HepG2 (cell line): Measurements from ENCODE around the gene STAB2. TPM values are rescaled to one million over a fixed set of nuclear protein-coding genes. Genes with fewer than 3 reads are reported as not detected.
A peak's percentile ranks its signal among the peaks of the same experiment; 100 is the strongest.

Experiments
- ARNTL ChIP-seq: sonication (generic); formaldehyde crosslinking; IDR thresholded peaks from 2 replicates; pipeline ENCODE4 v1.4.0; 2020; ENCODE audit warnings: mild to moderate bottlenecking, missing genetic modification reagents
- HDAC1 ChIP-seq: sonication (generic); formaldehyde crosslinking; IDR thresholded peaks from 2 replicates; pipeline ENCODE4 v1.5.1; 2020; ENCODE audit warnings: mild to moderate bottlenecking, missing genetic modification reagents
- HMG20B ChIP-seq: conservative IDR thresholded peaks from 2 replicates; pipeline ENCODE4 v1.6.1; 2016; ENCODE audit warnings: missing genetic modification reagents, missing compliant biosample characterization
- NCOA5 ChIP-seq: sonication (generic); formaldehyde crosslinking; IDR thresholded peaks from 2 replicates; pipeline ENCODE4 v1.4.0; 2020; ENCODE audit warnings: missing genetic modification reagents
- PAWR ChIP-seq: sonication (generic); formaldehyde crosslinking; IDR thresholded peaks from 2 replicates; pipeline ENCODE4 v1.4.0; 2020; ENCODE audit warnings: missing genetic modification reagents, mild to moderate bottlenecking, borderline replicate concordance
- RNF2 ChIP-seq: fragments of 450-650 bp; conservative IDR thresholded peaks from 2 replicates; pipeline ENCODE4 v1.6.1; 2016; ENCODE audit warnings: low read depth
- SP2 ChIP-seq: sonication (generic); formaldehyde crosslinking; IDR thresholded peaks from 2 replicates; pipeline ENCODE4 v1.5.1; 2020; ENCODE audit warnings: mild to moderate bottlenecking, missing genetic modification reagents
- SRF ChIP-seq: IDR thresholded peaks from 2 replicates; pipeline ENCODE4 v1.6.1; 2011; ENCODE audit warnings: mild to moderate bottlenecking, low read depth, low read length, moderate library complexity
- TRIM24 ChIP-seq: sonication (generic); formaldehyde crosslinking; IDR thresholded peaks from 2 replicates; pipeline ENCODE4 v1.8.0; 2022; ENCODE audit warnings: mild to moderate bottlenecking, missing genetic modification reagents
- ZFP90 ChIP-seq: sonication (generic); formaldehyde crosslinking; IDR thresholded peaks from 2 replicates; pipeline ENCODE4 v1.8.0; 2022; ENCODE audit warnings: missing genetic modification reagents, mild to moderate bottlenecking, inconsistent platforms, borderline replicate concordance
- ZNF354B ChIP-seq: sonication (generic); formaldehyde crosslinking; IDR thresholded peaks from 2 replicates; pipeline ENCODE4 v1.8.0; 2022; ENCODE audit warnings: mild to moderate bottlenecking, missing genetic modification reagents
- ZSCAN12 ChIP-seq: sonication (generic); formaldehyde crosslinking; IDR thresholded peaks from 2 replicates; pipeline ENCODE4 v1.9.0; 2021; ENCODE audit warnings: mild to moderate bottlenecking, missing genetic modification reagents
- polyA plus RNA-seq, 8 experiments: library from polyadenylated mRNA; depleted of rRNA in 3 of 8; stranded (reverse) in 7 of 8; unstranded in 1 of 8; fragments of >200 nt; fragmentation: Illumina TruSeq in 4 of 8; extraction: Trizol in 4 of 8; gene quantifications; 2 replicates each; pipeline versions ENCODE4 v1.2.1 to v1.2.3, GENCODE V29; 2011 to 2016; ENCODE audit warnings: low read depth in 4 of 8, missing spikeins in 1 of 8, mixed read lengths in 1 of 8; ENCODE audit not compliant: insufficient read depth in 1 of 8
- total RNA-seq, 5 experiments: library from RNA; depleted of rRNA; stranded (reverse); fragments of >200 nt; fragmentation: Illumina TruSeq; extraction: Trizol; gene quantifications; 2 replicates each; pipeline ENCODE4 v1.2.3, GENCODE V29; 2016; ENCODE audit warnings: low read depth in 1 of 5
- TF ChIP-seq, protein P1 (sequence below): sonication (generic); formaldehyde crosslinking; IDR thresholded peaks from 2 replicates; pipeline ENCODE4 v1.5.0; 2020; ENCODE audit warnings: missing genetic modification reagents
- TF ChIP-seq, protein P2 (sequence below): sonication (generic); formaldehyde crosslinking; conservative IDR thresholded peaks from 2 replicates; pipeline ENCODE4 v1.4.0; 2020; ENCODE audit warnings: missing genetic modification reagents
- TF ChIP-seq, protein P3 (sequence below): sonication (generic); formaldehyde crosslinking; IDR thresholded peaks from 2 replicates; pipeline ENCODE4 v1.4.0; 2020; ENCODE audit warnings: low read depth, missing genetic modification reagents
- TF ChIP-seq, protein P4 (sequence below): sonication (generic); formaldehyde crosslinking; IDR thresholded peaks from 2 replicates; pipeline ENCODE4 v1.8.1; 2023; ENCODE audit warnings: mild to moderate bottlenecking, missing genetic modification reagents, borderline replicate concordance
- TF ChIP-seq, protein P5 (sequence below): sonication (generic); formaldehyde crosslinking; IDR thresholded peaks from 2 replicates; pipeline ENCODE4 v1.4.0; 2020; ENCODE audit warnings: missing genetic modification reagents, borderline replicate concordance
- TF ChIP-seq, protein P6 (sequence below): sonication (generic); formaldehyde crosslinking; IDR thresholded peaks from 2 replicates; pipeline ENCODE4 v1.5.0; 2020; ENCODE audit warnings: mild to moderate bottlenecking, missing genetic modification reagents

The STAB2 gene
- total and polyA plus RNA-seq, 2 of the 13 experiments (the other 11 are each of a cell fraction or from before 2014, with no cell fraction given) = not detected

DNA sequence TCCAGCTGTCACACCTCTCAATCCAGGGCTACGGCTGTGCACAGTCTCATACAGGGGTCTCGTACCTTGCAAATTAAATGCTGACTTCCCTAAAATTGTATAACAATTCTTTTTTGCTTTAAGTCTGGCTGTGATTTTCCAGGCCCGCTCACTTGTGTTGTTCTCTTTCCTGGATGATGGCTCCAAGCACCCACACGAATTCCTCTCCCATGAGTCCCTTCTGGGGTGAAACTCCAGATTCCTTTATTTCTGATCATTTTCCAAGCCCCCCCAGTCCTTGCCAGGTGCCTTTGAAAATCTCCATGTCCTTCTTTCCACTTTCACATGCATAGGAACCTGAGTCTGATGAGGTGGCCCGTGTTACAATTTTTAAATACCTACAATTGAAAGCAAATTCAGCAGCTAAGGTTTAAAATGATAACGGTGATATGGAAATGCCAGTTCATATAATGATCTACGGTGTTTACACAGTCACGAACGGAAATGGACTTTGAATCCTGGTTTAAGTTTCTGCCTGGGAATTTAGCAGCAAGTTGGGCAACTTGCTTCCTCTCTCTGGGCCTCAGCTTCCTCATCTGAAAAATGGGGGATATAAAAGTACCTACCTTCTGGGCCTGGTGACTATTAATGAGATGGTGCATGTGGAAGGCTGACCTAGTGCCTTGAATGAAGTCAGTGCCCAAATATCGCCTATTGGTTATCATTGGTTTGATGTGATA, 85.5 kb downstream of the STAB2 start (continued):
- TF ChIP-seq ZNF354B (CRISPR knock-in tag) (no peak), ZFP90 (CRISPR knock-in tag) (no peak), NCOA5 (CRISPR knock-in tag) (no peak), ZSCAN12 (CRISPR knock-in tag) (no peak), ARNTL (CRISPR knock-in tag) (no peak), SP2 (CRISPR knock-in tag) (no peak), RNF2 (no peak), HMG20B (0 out of 2 replicates have a peak, but pooled peaks have one; percentile 42), TRIM24 (no peak), SRF (no peak), PAWR (CRISPR knock-in tag) (no peak), HDAC1 (CRISPR knock-in tag) (peak; percentile 29; the same call in 1 of the 2 replicates)
- TF ChIP-seq, protein P1, sequence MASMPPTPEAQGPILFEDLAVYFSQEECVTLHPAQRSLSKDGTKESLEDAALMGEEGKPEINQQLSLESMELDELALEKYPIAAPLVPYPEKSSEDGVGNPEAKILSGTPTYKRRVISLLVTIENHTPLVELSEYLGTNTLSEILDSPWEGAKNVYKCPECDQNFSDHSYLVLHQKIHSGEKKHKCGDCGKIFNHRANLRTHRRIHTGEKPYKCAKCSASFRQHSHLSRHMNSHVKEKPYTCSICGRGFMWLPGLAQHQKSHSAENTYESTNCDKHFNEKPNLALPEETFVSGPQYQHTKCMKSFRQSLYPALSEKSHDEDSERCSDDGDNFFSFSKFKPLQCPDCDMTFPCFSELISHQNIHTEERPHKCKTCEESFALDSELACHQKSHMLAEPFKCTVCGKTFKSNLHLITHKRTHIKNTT (CRISPR knock-in tag) = no peak
- TF ChIP-seq, protein P2, sequence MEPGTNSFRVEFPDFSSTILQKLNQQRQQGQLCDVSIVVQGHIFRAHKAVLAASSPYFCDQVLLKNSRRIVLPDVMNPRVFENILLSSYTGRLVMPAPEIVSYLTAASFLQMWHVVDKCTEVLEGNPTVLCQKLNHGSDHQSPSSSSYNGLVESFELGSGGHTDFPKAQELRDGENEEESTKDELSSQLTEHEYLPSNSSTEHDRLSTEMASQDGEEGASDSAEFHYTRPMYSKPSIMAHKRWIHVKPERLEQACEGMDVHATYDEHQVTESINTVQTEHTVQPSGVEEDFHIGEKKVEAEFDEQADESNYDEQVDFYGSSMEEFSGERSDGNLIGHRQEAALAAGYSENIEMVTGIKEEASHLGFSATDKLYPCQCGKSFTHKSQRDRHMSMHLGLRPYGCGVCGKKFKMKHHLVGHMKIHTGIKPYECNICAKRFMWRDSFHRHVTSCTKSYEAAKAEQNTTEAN (CRISPR knock-in tag) = no peak
- TF ChIP-seq, protein P3, sequence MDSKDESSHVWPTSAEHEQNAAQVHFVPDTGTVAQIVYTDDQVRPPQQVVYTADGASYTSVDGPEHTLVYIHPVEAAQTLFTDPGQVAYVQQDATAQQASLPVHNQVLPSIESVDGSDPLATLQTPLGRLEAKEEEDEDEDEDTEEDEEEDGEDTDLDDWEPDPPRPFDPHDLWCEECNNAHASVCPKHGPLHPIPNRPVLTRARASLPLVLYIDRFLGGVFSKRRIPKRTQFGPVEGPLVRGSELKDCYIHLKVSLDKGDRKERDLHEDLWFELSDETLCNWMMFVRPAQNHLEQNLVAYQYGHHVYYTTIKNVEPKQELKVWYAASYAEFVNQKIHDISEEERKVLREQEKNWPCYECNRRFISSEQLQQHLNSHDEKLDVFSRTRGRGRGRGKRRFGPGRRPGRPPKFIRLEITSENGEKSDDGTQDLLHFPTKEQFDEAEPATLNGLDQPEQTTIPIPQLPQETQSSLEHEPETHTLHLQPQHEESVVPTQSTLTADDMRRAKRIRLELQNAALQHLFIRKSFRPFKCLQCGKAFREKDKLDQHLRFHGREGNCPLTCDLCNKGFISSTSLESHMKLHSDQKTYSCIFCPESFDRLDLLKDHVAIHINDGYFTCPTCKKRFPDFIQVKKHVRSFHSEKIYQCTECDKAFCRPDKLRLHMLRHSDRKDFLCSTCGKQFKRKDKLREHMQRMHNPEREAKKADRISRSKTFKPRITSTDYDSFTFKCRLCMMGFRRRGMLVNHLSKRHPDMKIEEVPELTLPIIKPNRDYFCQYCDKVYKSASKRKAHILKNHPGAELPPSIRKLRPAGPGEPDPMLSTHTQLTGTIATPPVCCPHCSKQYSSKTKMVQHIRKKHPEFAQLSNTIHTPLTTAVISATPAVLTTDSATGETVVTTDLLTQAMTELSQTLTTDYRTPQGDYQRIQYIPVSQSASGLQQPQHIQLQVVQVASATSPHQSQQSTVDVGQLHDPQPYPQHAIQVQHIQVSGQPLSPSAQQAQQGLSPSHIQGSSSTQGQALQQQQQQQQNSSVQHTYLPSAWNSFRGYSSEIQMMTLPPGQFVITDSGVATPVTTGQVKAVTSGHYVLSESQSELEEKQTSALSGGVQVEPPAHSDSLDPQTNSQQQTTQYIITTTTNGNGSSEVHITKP (CRISPR knock-in tag) = no peak
- TF ChIP-seq, protein P4, sequence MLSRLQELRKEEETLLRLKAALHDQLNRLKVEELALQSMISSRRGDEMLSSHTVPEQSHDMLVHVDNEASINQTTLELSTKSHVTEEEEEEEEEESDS (CRISPR knock-in tag) = no peak
- TF ChIP-seq, protein P5, sequence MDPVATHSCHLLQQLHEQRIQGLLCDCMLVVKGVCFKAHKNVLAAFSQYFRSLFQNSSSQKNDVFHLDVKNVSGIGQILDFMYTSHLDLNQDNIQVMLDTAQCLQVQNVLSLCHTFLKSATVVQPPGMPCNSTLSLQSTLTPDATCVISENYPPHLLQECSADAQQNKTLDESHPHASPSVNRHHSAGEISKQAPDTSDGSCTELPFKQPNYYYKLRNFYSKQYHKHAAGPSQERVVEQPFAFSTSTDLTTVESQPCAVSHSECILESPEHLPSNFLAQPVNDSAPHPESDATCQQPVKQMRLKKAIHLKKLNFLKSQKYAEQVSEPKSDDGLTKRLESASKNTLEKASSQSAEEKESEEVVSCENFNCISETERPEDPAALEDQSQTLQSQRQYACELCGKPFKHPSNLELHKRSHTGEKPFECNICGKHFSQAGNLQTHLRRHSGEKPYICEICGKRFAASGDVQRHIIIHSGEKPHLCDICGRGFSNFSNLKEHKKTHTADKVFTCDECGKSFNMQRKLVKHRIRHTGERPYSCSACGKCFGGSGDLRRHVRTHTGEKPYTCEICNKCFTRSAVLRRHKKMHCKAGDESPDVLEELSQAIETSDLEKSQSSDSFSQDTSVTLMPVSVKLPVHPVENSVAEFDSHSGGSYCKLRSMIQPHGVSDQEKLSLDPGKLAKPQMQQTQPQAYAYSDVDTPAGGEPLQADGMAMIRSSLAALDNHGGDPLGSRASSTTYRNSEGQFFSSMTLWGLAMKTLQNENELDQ (CRISPR knock-in tag) = no peak
- TF ChIP-seq, protein P6, sequence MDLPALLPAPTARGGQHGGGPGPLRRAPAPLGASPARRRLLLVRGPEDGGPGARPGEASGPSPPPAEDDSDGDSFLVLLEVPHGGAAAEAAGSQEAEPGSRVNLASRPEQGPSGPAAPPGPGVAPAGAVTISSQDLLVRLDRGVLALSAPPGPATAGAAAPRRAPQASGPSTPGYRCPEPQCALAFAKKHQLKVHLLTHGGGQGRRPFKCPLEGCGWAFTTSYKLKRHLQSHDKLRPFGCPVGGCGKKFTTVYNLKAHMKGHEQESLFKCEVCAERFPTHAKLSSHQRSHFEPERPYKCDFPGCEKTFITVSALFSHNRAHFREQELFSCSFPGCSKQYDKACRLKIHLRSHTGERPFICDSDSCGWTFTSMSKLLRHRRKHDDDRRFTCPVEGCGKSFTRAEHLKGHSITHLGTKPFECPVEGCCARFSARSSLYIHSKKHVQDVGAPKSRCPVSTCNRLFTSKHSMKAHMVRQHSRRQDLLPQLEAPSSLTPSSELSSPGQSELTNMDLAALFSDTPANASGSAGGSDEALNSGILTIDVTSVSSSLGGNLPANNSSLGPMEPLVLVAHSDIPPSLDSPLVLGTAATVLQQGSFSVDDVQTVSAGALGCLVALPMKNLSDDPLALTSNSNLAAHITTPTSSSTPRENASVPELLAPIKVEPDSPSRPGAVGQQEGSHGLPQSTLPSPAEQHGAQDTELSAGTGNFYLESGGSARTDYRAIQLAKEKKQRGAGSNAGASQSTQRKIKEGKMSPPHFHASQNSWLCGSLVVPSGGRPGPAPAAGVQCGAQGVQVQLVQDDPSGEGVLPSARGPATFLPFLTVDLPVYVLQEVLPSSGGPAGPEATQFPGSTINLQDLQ (CRISPR knock-in tag) = no peak
